Measurements from ENCODE around the gene MYO5B. TPM values are rescaled to one million over a fixed set of nuclear protein-coding genes. Genes with fewer than 3 reads are reported as not detected.

MYO5B gene
- total RNA-seq, 1 donor from 2014 or later, result 1.5 TPM

- H3K27ac Mint-ChIP-seq (ENCODE audit: unreplicated experiment), result no peak overlapping the region
- no peak for DNase-seq (ENCODE audit: low spot score)
- peaks cover 4% of the 10 kb centered on the region for H3K27me3 Mint-ChIP-seq (ENCODE audit: unreplicated experiment)
- H3K9me3 Mint-ChIP-seq (ENCODE audit: unreplicated experiment), result no peaks in the 10 kb centered on the region
- no peak for TF ChIP-seq CTCF (IDR thresholded peaks at IDR 0.05; ENCODE audit: unreplicated experiment)
- no peak overlapping the region for H3K4me3 Mint-ChIP-seq (ENCODE audit: unreplicated experiment)
- H3K36me3 Mint-ChIP-seq (ENCODE audit: low read depth, unreplicated experiment), result no peaks in the 10 kb centered on the region
- H3K4me1 Mint-ChIP-seq (ENCODE audit: unreplicated experiment), result peaks cover 11% of the 10 kb centered on the region
These were observed 272.7 kb downstream of the MYO5B start for GRCh38 chr18:49922228-49922627.

GRCh38 chr18:49921318-49921985 is 273.5 kb downstream of the MYO5B start:
- Mint-ChIP-seq H3K36me3 (ENCODE audit: low read depth, unreplicated experiment) (no peaks in the 10 kb centered on the region), H3K9me3 (ENCODE audit: unreplicated experiment) (no peaks in the 10 kb centered on the region), H3K27ac (ENCODE audit: unreplicated experiment) (no peak overlapping the region), H3K27me3 (ENCODE audit: unreplicated experiment) (peaks cover 5% of the 10 kb centered on the region), H3K4me3 (ENCODE audit: unreplicated experiment) (no peak overlapping the region), H3K4me1 (ENCODE audit: unreplicated experiment) (peaks cover 11% of the 10 kb centered on the region)
- no peak for TF ChIP-seq CTCF (IDR thresholded peaks at IDR 0.05; ENCODE audit: unreplicated experiment)
- DNase-seq (ENCODE audit: low spot score), result no peak

GRCh38 chr18:49920731-49921130 is 274.2 kb downstream of the MYO5B start:
- DNase-seq (ENCODE audit: low spot score), result no peak
- Mint-ChIP-seq H3K4me3 (ENCODE audit: unreplicated experiment) (no peak overlapping the region), H3K4me1 (ENCODE audit: unreplicated experiment) (peaks cover 11% of the 10 kb centered on the region), H3K27ac (ENCODE audit: unreplicated experiment) (no peak overlapping the region), H3K36me3 (ENCODE audit: low read depth, unreplicated experiment) (no peaks in the 10 kb centered on the region), H3K9me3 (ENCODE audit: unreplicated experiment) (no peaks in the 10 kb centered on the region), H3K27me3 (ENCODE audit: unreplicated experiment) (peaks cover 8% of the 10 kb centered on the region)
- no peak for TF ChIP-seq CTCF (IDR thresholded peaks at IDR 0.05; ENCODE audit: unreplicated experiment)

GRCh38 chr18:49917742-49918141 is 277.2 kb downstream of the MYO5B start:
- no peak overlapping the region for H3K27ac Mint-ChIP-seq (ENCODE audit: unreplicated experiment)
- H3K27me3 Mint-ChIP-seq (ENCODE audit: unreplicated experiment), result peaks cover 8% of the 10 kb centered on the region

More at GRCh38 chr18:49917742-49918141, 277.2 kb downstream of the MYO5B start:
- Mint-ChIP-seq H3K36me3 (ENCODE audit: low read depth, unreplicated experiment) (peaks cover 3% of the 10 kb centered on the region), H3K9me3 (ENCODE audit: unreplicated experiment) (no peaks in the 10 kb centered on the region), H3K4me1 (ENCODE audit: unreplicated experiment) (peaks cover 11% of the 10 kb centered on the region), H3K4me3 (ENCODE audit: unreplicated experiment) (no peak overlapping the region)
- DNase-seq (ENCODE audit: low spot score), result no peak
- TF ChIP-seq CTCF (IDR thresholded peaks at IDR 0.05; ENCODE audit: unreplicated experiment), result no peak
